A673 (cell line): ENCODE data around the gene GPD1L. TPM values are rescaled to one million over a fixed set of nuclear protein-coding genes. Genes with fewer than 3 reads are reported as not detected.

ENCODE experiments used
- BruUV-seq: library from RNA; stranded (reverse); fragments of 400-500 nt; replicated peaks from 2 replicates; lab custom pipeline; 2021; lab: Mats Ljungman, UMichigan
- CTCF ChIA-PET: fragments of 300-600 bp; sonication (Branson Sonifier 250); formaldehyde crosslinking; loops from one replicate; lab custom pipeline; 2022; ENCODE audit warnings: antibody characterized with exemption; lab: Charles Lee
- POLR2A ChIA-PET: fragments of 300-600 bp; sonication (Branson Sonifier 250); formaldehyde crosslinking; loops from one replicate; lab custom pipeline; 2022; ENCODE audit warnings: antibody characterized with exemption; ENCODE audit not compliant: low non-redundant PET; lab: Charles Lee
- DNase-seq: peaks from one replicate; pipeline ENCODE4 v3.0.0-alpha.2; 2015; ENCODE audit warnings: low spot score
- H3K27ac ChIP-seq: fragments of 200-600 bp; sonication (generic); 2 replicates; pipeline ENCODE4 v1.5.1; 2016; ENCODE audit warnings: mixed run types, low read depth, mild to moderate bottlenecking, mixed read lengths, antibody characterized with exemption, low read length; ENCODE audit not compliant: poor library complexity, severe bottlenecking
- H3K27me3 ChIP-seq: fragments of 200-600 bp; sonication (generic); replicated peaks from 2 replicates; pipeline ENCODE4 v1.6.1; 2017; ENCODE audit warnings: mixed run types, low read depth, mild to moderate bottlenecking, mixed read lengths, antibody characterized with exemption, low read length; ENCODE audit not compliant: insufficient read depth, poor library complexity
- H3K36me3 ChIP-seq: fragments of 200-600 bp; sonication (generic); 2 replicates; pipeline ENCODE4 v1.6.1; 2016; ENCODE audit warnings: mixed run types, mild to moderate bottlenecking, mixed read lengths, antibody characterized with exemption, low read length; ENCODE audit not compliant: insufficient read depth, poor library complexity, severe bottlenecking
- H3K4me1 ChIP-seq: fragments of 200-600 bp; sonication (generic); 2 replicates; pipeline ENCODE4 v1.6.1; 2017; ENCODE audit warnings: mixed run types, mild to moderate bottlenecking, mixed read lengths, antibody characterized with exemption, low read length; ENCODE audit not compliant: insufficient read depth, poor library complexity, severe bottlenecking
- H3K4me3 ChIP-seq: fragments of 200-600 bp; sonication (generic); 2 replicates; pipeline ENCODE4 v1.5.1; 2016; ENCODE audit warnings: low read depth, mixed run types, mild to moderate bottlenecking, mixed read lengths, low read length; ENCODE audit not compliant: poor library complexity, severe bottlenecking
- H3K9me3 ChIP-seq: fragments of 200-600 bp; sonication (generic); 2 replicates; pipeline ENCODE4 v1.6.1; 2016; ENCODE audit warnings: mixed run types, low read depth, mild to moderate bottlenecking, mixed read lengths, antibody characterized with exemption, low read length; ENCODE audit not compliant: poor library complexity, severe bottlenecking
- EZH2 ChIP-seq: fragments of 200-600 bp; sonication (generic); IDR thresholded peaks from 2 replicates; pipeline ENCODE4 v1.6.1; 2017; ENCODE audit warnings: borderline replicate concordance, low read depth, mild to moderate bottlenecking, mixed read lengths, antibody characterized with exemption, low read length; ENCODE audit not compliant: poor library complexity, severe bottlenecking
- intact Hi-C: fragments of 100-400 bp; cut with micrococcal nuclease; formaldehyde crosslinking; loops from one replicate; pipeline ENCODE4 v1.10.0; 2022; ENCODE audit not compliant: unreplicated experiment
- total RNA-seq: library from RNA; stranded (reverse); gene quantifications from 2 replicates; pipeline ENCODE4 v1.2.3, GENCODE V29; 2021
- TF ChIP-seq, protein P1 (sequence below): fragments of 300-800, 200-600 bp; sonication (generic); conservative IDR thresholded peaks from 2 replicates; pipeline ENCODE4 v1.5.1; 2017; ENCODE audit warnings: low read depth, mild to moderate bottlenecking, antibody characterized with exemption, low read length, moderate library complexity, mixed read lengths

Gene GPD1L
- total RNA-seq, 1 experiment from 2014 or later: 9.9 TPM

DNA sequence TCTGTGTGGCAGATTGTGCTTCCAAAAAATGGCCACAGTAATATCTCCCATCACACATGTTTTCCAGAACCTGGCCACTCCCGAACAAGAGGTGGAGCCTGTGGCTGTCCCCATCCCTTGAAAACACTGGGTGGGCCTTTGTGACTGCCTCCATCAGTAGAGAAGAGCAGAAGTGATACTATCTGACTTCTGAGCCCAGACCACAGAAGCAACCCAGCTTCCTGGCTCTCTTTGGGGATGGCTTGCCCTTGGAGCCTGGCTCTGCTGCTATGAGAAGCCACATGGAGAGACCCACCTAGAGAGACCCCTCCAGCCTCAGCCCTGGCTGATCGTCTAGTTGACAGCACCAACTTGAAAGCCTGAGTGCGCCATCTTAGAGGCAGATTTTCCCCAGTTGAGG lies 92.3 kb downstream of the GPD1L start:
- H3K4me3 ChIP-seq: no peak overlapping the region
- H3K9me3 ChIP-seq: no peaks in the 10 kb centered on the region
- intact Hi-C loops: no loop called here
- DNase-seq: no peak
- H3K27me3 ChIP-seq: no peaks in the 10 kb centered on the region
- H3K36me3 ChIP-seq: no peaks in the 10 kb centered on the region
- TF ChIP-seq, protein P1, sequence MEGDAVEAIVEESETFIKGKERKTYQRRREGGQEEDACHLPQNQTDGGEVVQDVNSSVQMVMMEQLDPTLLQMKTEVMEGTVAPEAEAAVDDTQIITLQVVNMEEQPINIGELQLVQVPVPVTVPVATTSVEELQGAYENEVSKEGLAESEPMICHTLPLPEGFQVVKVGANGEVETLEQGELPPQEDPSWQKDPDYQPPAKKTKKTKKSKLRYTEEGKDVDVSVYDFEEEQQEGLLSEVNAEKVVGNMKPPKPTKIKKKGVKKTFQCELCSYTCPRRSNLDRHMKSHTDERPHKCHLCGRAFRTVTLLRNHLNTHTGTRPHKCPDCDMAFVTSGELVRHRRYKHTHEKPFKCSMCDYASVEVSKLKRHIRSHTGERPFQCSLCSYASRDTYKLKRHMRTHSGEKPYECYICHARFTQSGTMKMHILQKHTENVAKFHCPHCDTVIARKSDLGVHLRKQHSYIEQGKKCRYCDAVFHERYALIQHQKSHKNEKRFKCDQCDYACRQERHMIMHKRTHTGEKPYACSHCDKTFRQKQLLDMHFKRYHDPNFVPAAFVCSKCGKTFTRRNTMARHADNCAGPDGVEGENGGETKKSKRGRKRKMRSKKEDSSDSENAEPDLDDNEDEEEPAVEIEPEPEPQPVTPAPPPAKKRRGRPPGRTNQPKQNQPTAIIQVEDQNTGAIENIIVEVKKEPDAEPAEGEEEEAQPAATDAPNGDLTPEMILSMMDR: no peak
- TF ChIP-seq EZH2: no peak
- no peaks in the 10 kb centered on the region for H3K4me1 ChIP-seq
- CTCF ChIA-PET: no interaction called here
- no peak overlapping the region for H3K27ac ChIP-seq
- no TSS peak for BruUV-seq
- POLR2A ChIA-PET: no interaction called here

DNA sequence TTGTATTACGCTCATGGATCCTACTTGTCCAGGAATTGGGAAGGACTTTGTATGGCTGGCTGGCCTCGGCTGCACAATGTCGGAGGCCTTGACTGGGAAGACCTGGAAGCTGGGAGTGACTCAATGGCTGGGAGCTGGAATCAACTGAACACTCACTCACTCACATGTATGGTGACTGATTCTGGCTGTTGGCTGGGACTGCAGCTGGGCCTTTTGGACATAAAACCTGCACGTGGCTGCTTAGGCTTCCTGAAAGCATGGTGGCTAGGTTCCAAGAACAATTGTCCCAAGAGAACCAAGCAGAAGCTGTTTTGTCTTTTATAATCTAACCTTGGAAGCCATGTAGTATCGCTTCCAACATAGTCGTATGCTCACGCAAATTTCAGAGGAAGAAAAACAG lies 94.1 kb downstream of the GPD1L start:
- ChIA-PET POLR2A (no interaction called here), CTCF (no interaction called here)
- H3K4me1 ChIP-seq: no peaks in the 10 kb centered on the region
- no peaks in the 10 kb centered on the region for H3K9me3 ChIP-seq
- H3K27ac ChIP-seq: no peak overlapping the region
- intact Hi-C loops: no loop called here
- no peaks in the 10 kb centered on the region for H3K36me3 ChIP-seq
- TF ChIP-seq, protein P1: no peak
- TF ChIP-seq EZH2: no peak
- H3K4me3 ChIP-seq: no peak overlapping the region
- no peak for DNase-seq
- no peaks in the 10 kb centered on the region for H3K27me3 ChIP-seq
- no TSS peak for BruUV-seq

DNA sequence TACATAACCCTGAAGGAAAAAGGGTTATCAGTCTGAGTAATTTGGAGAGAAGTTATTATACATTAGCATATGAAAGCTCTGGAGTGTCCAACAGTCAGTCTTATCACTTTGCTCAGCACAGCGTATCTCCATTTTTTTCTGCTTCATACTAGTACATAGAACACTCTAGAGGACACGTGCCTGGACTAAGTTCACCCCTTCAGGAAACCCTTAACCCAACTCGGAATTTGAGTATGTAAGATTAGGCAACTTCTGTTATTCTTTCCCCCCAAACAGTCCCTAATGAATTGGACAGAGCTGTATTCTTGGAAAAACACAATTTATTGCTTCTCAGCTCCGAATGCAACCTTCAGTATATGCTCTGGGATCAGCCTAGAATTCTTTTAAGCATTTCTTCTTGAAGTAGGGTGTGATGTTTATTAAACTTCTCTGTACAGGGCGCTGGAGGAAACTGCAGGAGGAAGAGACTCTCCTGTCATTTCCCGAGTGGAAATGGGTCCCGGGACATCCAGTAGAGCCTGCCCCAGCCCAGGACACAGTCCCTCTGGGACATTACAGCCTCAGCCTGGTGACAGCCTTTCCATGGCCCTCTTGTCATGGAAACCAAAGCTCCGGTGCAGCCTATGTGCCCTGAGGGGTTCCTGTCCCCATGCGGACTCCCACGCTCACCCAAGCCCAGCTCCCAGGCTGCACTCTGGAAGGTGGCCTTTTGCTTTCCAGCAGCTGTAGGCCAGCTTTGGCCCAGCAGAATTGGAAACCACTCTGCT lies 94.8 kb downstream of the GPD1L start:
- H3K4me1 ChIP-seq: no peaks in the 10 kb centered on the region
- no peaks in the 10 kb centered on the region for H3K9me3 ChIP-seq
- BruUV-seq: no TSS peak
- TF ChIP-seq EZH2: no peak
- TF ChIP-seq, protein P1: no peak
- ChIA-PET CTCF (interaction anchor here (0.6 kb wide), 1 partner anchor 120 kb away, joined by 4 read pairs; no protein-coding TSS in a partner anchor), POLR2A (no interaction called here)
- intact Hi-C loops: no loop called here
- no peak overlapping the region for H3K4me3 ChIP-seq
- no peaks in the 10 kb centered on the region for H3K36me3 ChIP-seq
- no peak for DNase-seq
- no peak overlapping the region for H3K27ac ChIP-seq
- H3K27me3 ChIP-seq: no peaks in the 10 kb centered on the region
